Stimulated activated CD8-positive, alpha-beta memory T cell treated with anti-CD3 and anti-CD28 coated beads, Interleukin-7, amount 100 ng/mL, for 4 hours (primary cell): ENCODE data around the gene DNAH17.
"Not testable (repeated sequence)": the region's sequence is repeated elsewhere in the genome, so short reads cannot be mapped to it uniquely, and the experiment has no call there.

Experiments
- DNase-seq, 2 donors: peaks; one replicate each; pipeline ENCODE4 v3.0.0-alpha.2; 2020; ENCODE audit warnings: low read depth in 2 of 2

Gene DNAH17

GRCh38 chr17:78476973-78477372 is 100.2 kb downstream of the DNAH17 start:
- no peak for DNase-seq

DNA sequence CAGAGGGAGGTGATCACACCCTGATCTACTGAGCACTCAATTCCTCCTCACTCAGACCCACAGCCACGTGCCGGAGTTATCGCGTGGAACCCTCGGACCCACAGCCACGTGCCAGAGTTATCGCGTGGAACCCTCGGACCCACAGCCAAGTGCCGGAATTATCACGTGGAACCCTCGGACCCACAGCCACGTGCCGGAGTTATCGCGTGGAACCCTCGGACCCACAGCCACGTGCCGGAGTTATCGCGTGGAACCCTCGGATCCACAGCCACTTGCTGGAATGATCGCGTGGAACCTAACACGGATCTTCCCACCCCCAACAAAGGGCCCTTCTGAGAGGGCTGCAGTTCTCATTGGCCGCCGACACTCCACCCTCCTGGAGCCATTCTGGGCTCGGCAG is 101.0 kb downstream of the DNAH17 start:
- no peak for DNase-seq

DNA sequence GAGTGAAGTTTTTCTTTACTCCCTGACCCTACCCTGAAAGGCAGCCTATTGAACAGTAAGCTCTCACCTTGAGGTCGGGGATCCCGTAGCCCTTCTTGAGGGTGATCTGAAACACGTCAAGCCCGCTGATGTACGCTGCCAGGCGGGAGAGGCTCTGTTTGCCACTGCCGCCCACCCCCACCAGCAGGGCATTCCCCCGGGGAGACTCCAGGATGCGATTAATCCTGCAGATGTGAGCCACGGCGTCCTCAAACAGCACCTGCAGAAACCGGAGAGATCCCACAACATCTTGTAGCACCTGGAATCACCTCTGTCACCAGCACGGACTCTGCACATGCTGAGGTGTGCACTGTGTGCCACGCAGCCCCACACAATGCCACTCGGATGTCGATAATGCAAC is 102.0 kb downstream of the DNAH17 start:
- no peak for DNase-seq

DNA sequence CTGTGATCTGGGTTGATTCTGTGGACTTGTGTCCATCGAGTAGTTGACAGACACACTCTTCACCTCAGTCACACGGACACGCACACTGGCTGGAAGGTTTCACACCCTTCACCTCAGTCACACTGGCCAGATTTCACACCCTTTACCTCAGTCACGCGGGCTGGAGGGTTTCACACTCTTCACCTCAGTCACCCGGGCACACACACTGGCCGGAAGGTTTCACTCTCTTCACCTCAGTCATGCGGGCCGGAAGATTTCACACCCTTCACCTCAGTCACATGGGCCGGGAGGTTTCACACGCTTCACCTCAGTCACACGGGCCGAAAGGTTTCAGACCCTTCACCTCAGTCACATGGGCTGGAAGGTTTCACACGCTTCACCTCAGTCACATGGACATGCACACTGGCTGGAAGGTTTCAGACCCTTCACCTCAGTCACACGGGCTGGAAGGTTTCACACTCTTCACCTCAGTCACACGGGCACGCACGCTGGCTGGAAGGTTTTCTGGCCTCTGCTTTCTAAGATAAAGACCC is 102.5 kb downstream of the DNAH17 start:
- DNase-seq = peak; percentile 33 to 35

DNA sequence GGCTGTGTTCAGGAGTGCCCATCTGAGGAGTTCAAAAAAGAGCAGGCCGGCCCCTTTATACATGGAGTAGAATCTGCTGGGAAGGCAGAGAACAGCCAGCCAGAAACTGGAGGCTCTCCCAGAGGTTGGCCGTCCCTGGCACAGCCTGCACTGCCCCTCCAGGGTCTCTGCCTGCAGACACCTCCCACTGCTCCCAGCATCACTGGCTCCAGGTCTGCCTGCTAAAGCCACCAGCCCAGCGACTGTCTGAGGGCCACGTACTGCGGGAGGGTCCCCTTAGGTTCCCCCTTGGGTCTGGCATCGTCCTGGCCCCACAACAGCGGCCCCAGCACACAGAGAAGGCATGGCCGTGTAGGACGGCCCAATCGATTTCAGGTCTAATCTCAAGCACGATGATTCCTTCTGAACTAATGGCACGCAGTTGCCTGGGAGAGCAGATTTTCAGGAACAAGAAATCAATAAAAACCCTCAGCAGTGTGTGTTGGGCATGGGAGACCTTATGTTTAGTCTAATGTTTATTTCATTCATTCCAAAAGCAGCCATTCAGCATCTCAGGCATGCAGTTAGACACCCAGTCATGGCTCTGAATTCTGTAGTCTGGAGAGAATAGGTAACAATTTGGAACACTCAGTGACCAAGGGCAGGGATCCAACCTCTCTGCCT is 103.1 kb downstream of the DNAH17 start:
- DNase-seq = no peak

DNA sequence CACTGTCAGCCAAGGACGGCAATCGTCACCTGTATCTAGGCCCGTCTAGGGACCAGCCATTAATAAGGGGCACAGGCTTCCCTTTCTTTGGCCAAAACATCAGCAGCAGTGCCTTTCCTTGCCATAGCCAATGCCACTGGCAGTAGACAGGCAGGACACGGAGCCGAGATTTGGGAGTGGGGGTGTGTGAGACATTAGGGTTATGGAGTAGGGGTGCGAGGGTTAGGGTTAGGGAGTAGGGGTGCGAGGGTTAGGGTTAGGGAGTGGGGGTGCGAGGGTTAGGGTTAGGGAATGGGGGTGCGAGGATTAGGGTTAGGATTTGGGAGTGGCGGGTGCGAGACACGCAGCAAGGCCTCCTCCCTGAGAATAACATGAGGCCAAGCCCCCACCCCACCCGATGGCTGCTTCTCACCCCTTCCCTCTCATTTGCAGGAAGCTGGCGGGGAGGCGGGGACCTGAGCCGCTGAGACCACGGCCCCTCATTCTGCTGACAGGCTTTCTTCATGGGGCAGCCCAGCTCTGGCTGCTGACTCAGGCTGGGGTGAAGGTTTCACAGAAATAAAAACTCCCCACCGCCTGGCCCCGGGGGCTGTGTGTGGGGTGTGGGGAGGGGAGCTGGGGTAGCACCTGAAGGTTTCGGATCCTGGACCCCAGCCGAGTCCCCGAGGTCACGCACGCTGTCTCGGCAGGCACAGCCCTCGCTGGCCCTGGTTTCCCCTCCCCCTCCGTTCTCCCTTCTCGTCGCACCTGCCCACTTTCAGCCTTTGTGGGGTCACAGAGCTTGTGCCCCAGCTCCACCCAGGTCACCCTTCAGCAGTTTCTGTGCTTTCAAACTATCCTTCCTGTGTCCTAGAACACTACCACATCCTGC is 104.9 kb downstream of the DNAH17 start:
- DNase-seq = no peak

DNA sequence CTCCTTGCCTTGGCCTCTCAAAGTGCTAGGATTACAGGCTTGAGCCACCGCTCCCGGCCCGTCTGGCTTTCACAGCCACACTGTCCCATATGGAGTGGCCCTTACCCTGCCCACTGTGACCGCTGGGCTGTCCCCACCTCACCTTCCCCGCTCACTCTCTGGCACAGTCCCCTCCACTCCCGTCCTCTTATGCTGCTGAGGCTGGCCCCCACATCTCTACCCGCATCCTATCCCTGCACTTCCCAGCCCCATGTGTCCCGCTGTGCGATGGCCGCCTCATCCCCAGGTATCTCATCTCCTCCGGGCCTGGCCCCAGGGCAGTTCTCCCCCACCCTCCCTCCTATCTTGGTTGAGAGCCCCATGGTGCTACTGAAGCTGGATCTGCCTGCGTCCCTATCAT is 105.6 kb downstream of the DNAH17 start:
- no peak for DNase-seq

DNA sequence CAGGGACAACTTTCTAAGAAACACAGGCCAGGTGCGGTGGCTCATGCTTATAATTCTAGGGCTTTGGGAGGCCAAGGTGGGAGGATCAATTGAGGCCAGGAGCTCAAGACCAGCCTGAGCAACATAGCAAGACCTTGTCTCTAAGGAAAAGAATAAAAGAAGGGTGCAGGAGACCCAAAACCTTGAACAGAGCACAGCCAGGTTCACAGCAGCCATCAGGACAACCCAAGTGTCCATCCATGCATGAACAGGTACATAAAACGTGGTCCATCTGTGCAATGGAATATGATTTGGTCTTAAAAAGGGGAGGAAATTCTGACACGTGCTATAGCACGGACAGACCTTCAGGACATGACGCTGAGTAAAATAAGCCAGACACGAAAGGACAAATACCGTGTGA is 107.8 kb downstream of the DNAH17 start:
- no peak for DNase-seq

DNA sequence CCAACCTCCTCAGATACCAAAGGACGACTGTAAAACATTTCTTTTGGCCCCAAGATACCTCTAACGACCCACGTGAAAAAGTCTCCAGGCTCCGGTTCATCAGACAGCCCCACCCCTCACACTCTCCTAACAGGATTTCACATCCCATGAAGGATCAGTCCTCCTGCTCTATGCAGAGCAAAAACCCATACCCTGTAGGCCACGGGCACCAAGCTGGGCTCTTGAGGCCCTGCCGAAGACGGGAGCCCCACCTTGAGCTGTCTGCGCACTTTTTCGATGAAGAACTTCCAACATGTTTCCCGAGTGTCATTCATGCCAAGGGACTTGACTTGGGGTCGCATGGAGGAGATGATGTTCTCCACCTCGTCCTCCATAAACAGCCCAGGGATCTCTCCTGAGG is 108.8 kb downstream of the DNAH17 start:
- DNase-seq = no peak

GRCh38 chr17:78466786-78467715 is 110.1 kb downstream of the DNAH17 start:
- no peak for DNase-seq

DNA sequence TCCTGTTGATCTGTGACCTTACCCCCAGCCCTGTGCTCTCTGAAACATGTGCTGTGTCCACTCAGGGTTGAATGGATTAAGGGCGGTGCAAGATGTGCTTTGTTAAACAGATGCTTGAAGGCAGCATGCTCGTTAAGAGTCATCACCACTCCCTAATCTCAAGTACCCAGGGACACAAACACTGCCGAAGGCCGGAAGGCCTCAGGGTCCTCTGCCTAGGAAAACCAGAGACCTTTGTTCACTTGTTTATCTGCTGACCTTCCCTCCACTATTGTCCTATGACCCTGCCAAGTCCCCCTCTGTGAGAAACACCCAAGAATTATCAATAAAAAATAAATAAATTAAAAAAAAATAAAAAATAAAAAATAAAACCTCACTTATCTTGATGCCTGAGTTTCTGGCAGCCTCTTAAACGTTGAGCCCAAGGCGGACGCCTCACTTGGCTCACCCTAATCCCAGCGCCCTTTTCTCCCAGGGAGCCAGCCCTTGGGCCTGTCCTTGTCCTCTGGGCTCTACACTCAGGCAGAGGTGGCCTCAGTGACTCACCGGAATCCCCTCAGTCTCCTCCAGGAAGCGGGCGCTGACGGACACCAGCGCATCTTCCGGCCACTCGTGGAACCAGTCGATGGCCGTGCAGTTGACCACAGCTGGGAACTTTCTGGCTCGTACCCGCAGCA is 110.9 kb downstream of the DNAH17 start:
- not testable (repeated sequence) for DNase-seq

DNA sequence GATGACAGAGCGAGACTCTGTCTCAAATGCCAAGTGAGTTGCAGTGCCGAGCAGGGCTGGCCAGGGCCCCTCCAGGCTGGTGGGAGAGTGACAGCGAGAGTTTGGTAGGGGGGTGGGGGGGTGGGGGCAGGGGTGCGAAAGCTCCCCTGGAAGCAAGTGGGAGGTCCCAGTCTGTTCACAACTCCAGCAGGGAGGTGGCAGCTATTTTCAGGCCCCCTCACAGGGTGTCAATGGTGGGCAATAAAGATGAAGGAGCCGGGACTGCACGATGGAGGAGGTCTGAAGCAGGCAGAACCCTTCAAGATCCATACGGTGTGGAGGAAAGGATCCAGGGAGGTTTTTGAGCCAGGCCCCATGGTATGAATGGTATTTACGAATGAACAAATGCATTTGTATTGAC is 115.0 kb downstream of the DNAH17 start:
- no peak for DNase-seq

DNA sequence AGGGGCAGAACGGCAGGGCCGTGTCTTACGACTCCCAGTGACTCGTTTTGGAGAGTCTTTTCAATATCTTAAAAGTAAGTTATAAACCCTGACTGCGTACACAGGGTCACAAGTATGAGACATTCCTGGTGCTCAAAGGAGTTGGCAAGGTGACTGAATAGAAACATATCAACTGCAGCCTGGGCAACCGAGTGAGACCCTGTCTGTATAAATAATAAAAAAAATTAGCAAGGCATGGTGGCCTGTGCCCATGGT is 115.5 kb downstream of the DNAH17 start:
- DNase-seq = no peak

GRCh38 chr17:78460951-78461798 is 116.0 kb downstream of the DNAH17 start:
- no peak for DNase-seq

DNA sequence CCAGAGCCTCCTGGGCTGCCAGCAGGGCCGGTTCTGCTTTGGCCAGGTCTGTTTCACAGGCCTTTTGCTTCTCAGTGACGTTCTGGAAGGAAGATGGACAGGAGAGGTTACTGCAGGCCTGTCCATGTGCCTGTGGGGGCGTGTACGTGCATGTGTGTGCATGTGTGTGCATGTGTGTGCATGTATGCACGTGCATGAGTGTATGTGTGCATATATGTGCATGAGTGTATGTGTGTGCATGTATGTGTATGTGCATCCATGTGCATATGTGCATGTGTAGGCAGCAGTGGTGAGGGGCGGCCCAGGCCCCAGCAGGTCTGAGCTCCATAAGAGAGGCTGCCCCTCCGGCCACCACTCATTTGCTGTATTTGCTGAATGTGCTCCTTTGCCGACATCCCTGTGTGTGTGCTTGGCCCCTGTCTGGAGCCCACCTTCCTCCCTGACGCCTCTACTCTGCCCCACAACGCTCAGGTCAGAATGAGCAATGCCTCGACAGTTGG is 117.0 kb downstream of the DNAH17 start:
- DNase-seq = no peak

- no peak for DNase-seq
These were observed 117.5 kb downstream of the DNAH17 start for GRCh38 chr17:78459696-78460095.

GRCh38 chr17:78458736-78459335 is 118.4 kb downstream of the DNAH17 start:
- DNase-seq = no peak

DNA sequence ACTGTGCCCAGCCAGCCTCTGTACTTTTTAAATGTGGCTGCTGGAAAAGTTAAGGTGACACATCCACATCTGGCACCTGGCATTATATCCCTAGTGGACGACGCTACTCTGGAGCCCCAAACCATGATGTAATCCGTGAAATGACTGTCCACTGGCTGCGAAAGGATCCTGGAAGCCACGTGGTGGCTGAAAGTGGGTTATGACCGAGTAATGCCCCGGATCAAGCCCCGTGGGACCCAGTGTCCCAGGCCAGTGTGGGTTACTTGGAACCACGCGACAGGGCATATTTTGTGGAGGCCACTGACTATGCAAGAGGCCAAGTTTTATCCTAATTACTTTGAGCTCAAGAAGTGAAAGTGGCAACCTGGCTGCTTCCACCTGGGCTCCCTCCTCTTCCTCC is 119.1 kb downstream of the DNAH17 start:
- DNase-seq = no peak

DNA sequence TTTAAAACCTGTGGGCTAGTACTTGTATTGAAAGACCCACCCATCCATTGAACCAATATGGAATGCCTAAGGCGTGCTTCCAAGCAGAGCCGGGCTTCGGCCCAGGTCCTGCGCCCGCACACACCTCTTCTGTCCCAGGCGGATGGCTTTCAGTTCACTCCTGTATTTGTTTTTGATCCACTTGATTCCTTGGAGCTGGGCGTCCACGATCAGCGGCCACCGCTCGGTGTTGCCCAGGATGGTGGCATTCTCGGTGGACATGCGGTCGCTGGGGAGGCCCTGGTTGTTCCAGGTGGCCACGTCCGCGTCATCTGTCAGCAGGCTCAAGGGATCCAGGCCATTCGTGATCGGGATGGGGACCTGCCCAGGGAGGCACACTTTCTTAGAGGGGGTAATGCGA is 122.8 kb downstream of the DNAH17 start:
- DNase-seq = no peak

GRCh38 chr17:78451753-78452152 is 125.4 kb downstream of the DNAH17 start:
- DNase-seq = no peak
